Stomach (tissue), 4 donors: ENCODE data around the gene FLT1.

Experiments
- EP300 ChIP-seq: sonication (generic); formaldehyde crosslinking; IDR thresholded peaks from one replicate; pipeline ENCODE4 v1.6.1; 2017; ENCODE audit warnings: antibody characterized with exemption
- POLR2A ChIP-seq, 4 donors: fragments of 450-650 bp; IDR thresholded peaks; one replicate each; pipeline ENCODE4 v1.6.1; 2016; ENCODE audit warnings: antibody characterized with exemption in 4 of 4, control low read depth in 2 of 4, mild to moderate bottlenecking in 1 of 4, moderate library complexity in 1 of 4
- POLR2AphosphoS5 ChIP-seq, 3 donors: sonication (generic); formaldehyde crosslinking; IDR thresholded peaks; one replicate each; pipeline ENCODE4 v1.6.1; 2016; ENCODE audit warnings: antibody characterized with exemption in 3 of 3
- TF ChIP-seq, protein P1 (sequence below), 7 experiments: fragments of 450-650 bp in 4 of 7; fragments of 200-600 bp in 3 of 7; sonication (generic) in 3 of 7; IDR thresholded peaks; one replicate each; pipeline ENCODE4 v1.5.1; 2016 to 2019; ENCODE audit warnings: antibody characterized with exemption in 7 of 7, control low read depth in 2 of 7, mild to moderate bottlenecking in 1 of 7

DNA sequence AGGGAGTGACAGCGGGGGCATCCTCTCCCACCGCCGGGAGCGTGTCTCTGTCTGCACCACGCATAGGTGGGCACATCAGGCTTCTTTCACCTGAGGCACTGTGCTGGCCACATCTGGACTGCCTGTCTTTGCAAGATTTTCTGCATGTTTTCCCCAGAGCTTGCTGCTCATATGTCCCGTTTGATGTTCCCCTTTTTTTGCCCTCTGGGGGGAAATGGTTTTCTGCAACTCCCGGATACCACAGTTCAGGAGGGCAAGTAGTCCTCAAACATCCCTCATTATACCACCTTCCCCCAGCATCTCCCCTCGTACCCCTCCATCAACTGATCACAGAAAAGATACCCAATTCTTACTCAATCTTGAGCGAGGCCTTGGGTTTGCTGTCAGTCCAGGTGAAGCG lies 188.6 kb downstream of the FLT1 start:
- no peak for TF ChIP-seq POLR2A (IDR thresholded peaks at IDR 0.05)
- TF ChIP-seq, protein P1, sequence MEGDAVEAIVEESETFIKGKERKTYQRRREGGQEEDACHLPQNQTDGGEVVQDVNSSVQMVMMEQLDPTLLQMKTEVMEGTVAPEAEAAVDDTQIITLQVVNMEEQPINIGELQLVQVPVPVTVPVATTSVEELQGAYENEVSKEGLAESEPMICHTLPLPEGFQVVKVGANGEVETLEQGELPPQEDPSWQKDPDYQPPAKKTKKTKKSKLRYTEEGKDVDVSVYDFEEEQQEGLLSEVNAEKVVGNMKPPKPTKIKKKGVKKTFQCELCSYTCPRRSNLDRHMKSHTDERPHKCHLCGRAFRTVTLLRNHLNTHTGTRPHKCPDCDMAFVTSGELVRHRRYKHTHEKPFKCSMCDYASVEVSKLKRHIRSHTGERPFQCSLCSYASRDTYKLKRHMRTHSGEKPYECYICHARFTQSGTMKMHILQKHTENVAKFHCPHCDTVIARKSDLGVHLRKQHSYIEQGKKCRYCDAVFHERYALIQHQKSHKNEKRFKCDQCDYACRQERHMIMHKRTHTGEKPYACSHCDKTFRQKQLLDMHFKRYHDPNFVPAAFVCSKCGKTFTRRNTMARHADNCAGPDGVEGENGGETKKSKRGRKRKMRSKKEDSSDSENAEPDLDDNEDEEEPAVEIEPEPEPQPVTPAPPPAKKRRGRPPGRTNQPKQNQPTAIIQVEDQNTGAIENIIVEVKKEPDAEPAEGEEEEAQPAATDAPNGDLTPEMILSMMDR (IDR thresholded peaks at IDR 0.05), result no peak
- no peak for TF ChIP-seq POLR2AphosphoS5 (IDR thresholded peaks at IDR 0.05)
- no peak for TF ChIP-seq EP300
